AML-193 (cell line): ENCODE data around the gene WARS2.

Experiments
- DNase-seq, 2 experiments: peaks; one replicate each; lab custom pipeline; 2025; lab: John Stamatoyannopoulos, UW

Gene WARS2

GRCh38 chr1:119026956-119027355 lies 113.5 kb downstream of the WARS2 start:
- DNase-seq: no peak

DNA sequence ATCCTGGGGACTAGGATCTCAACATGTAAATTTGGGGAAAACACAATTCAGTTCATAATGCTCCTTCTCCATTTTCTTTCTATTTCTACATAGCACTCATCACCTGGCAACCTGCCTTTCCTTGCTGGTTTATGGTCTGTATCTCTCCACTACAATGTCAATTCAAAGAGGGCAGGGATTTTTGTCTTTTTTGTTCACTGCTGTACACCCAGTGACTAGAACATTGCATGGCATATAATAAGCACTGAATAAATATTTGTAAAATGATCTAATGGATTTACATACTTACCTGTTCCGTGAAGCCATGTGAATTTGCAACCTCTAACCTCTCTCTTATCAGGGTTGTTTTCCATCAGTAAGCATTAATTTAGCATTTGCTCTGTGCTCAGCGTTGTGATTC lies 124.9 kb downstream of the WARS2 start:
- no peak for DNase-seq

GRCh38 chr1:119012383-119012782 lies 128.1 kb downstream of the WARS2 start:
- no peak for DNase-seq

GRCh38 chr1:119011706-119012105 lies 128.7 kb downstream of the WARS2 start:
- DNase-seq: no peak

- DNase-seq: no peak
Observed at GRCh38 chr1:119011116-119011515, 129.3 kb downstream of the WARS2 start.

DNA sequence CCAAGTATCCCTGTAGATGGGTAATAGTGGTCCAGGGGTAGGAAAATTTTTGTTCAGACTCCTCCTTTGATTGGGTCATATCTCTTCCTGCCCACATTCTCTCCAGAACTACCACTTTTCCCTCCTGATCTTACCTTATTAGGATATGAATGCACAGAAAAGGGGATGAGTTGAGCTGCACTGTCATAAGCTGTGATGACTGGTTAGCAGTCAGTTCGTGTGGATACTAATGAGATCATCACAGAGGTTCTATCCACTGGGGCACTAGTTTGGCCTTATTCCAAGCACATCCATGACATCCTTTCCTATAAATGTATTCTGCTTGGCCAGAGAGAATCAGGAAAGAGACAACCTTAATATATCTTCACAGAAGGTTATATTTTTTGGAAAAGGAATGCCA lies 130.3 kb downstream of the WARS2 start:
- no peak for DNase-seq

GRCh38 chr1:119009312-119009655 lies 131.2 kb downstream of the WARS2 start:
- no peak for DNase-seq

DNA sequence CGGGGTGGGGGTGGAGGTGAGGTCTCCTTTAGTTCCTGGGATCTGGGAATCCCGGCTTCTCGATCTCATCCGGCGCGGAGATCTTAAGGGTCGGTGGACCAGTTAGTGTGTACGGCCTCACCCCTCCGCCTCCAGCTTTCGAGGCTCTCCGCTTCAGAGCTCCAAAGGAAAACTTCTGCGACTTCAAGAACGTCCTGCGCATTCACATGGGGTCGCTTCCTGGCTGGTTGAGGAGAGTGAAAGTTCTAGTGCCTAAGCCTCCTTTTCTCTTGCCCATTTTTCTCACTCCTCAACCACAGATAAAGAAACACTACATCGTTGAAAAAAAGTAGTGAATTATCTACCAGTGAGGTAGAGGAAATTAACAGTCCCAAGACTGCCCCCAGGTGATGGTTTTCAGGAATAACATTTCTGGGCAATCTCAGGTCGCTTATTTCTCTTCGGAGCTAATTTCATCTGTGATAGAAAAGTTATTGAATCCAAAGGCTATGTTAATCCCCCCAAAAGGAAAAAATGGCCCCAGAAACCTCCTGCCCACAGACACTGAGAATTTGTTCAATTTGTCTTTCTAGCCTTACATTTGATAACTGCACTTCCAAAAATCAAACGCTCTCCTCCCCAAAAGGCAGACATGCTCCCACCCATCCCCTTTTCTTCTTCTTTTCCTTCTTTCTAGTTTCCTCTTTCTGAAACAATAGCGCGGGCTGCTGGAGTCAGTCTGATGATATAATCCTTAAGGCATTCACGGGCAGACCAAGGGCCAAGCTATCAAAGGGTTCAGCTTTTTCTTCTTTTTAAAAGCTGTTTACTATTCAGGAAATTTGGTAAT lies 131.8 kb downstream of the WARS2 start:
- DNase-seq: peak; percentile 7 to 12

DNA sequence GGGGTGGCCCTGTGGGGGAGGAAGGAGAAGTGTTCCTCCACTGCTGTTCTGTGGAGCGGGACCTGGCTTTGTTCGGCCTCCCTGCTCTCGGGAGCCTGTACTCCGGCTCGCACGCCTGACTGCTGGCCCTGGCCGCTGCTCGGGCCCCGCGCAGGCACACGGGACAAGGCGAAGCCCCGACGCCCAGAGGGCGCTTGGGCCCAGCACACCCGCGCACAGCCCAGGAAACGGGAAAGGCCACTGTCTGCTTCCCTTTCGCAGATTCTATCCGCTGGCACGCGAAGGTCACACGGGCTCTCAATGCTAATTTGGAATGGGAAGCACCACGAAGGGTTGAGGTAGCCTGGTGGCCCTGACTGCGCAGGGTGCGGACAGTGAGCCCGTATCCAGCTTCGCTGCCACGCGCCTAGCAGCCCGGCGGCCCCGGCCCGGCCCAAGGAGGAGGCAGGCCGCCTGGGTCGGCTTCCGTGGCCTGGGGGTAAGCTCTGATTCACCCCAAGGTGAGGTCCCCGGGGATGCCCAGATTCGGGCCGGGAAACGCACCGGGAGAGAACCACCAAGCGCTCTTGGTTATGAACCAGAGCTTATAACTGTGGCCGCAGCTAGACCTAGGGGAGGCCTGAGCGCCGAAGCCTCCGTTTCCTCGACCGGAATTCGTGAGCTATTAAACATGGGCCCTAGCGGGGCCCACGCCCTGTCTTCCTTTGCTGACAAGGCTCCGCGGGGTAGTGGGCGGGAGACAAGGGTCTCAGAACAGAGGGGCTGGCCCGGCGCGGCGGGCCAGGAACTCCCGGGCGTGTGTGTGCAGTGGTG lies 132.6 kb downstream of the WARS2 start:
- DNase-seq: no peak

DNA sequence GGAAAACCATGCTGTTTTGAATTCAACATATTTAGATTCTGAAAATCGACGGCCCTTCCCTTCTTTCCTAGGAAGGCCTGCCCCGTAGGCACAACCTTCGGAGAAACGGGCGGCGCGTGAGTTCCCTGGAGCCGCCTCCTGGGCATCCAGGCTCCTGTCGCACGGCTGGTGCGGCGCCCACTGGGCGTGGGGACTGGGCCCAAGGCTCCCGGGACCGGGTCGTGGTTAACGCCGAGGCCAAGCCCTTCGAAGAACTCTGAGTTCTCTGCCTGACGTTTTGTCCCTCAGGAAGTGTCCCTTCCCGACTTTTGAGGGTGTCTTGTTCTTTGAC lies 133.1 kb downstream of the WARS2 start:
- DNase-seq: no peak

- no peak for DNase-seq
Observed at GRCh38 chr1:119006406-119007279, 133.8 kb downstream of the WARS2 start.

- DNase-seq: no peak
Observed at GRCh38 chr1:119005724-119006405, 134.6 kb downstream of the WARS2 start.

- no peak for DNase-seq
Observed at GRCh38 chr1:119004781-119005180, 135.7 kb downstream of the WARS2 start.

GRCh38 chr1:119004129-119004527 lies 136.3 kb downstream of the WARS2 start:
- no peak for DNase-seq

DNA sequence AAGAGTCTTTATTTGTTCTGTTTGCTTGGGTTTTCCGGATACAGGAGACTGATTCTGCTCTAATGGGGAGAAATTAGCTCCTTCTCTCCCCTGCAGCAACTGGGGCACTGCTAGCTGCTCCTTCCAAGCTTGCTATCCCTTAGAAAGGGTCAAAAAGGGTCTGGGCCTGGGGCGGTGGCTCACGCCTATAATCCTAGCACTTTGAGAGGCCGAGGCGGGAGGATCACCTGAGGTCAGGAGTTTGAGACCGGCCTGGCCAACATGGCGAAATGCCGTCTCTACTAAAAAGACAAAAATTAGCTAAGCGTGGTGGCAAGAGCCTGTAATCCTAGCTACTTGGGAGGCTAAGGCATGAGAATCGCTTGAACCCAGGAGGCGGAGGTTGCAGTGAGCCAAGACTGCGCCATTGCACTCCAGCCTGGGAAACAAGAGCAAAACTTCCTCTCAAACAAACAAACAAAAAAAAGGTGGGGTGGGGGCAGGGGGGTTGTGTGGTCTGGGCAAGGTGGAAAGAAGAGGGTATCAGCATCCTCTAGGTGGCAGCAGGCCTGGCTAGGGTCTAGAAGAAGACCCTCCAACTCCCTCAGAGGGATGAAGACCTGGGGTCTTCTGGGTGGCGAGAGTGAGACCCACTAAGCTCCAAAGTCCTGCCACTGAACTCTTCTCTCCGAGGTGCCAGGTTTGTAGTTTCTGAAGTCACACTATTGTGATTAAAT lies 136.9 kb downstream of the WARS2 start:
- DNase-seq: no peak

DNA sequence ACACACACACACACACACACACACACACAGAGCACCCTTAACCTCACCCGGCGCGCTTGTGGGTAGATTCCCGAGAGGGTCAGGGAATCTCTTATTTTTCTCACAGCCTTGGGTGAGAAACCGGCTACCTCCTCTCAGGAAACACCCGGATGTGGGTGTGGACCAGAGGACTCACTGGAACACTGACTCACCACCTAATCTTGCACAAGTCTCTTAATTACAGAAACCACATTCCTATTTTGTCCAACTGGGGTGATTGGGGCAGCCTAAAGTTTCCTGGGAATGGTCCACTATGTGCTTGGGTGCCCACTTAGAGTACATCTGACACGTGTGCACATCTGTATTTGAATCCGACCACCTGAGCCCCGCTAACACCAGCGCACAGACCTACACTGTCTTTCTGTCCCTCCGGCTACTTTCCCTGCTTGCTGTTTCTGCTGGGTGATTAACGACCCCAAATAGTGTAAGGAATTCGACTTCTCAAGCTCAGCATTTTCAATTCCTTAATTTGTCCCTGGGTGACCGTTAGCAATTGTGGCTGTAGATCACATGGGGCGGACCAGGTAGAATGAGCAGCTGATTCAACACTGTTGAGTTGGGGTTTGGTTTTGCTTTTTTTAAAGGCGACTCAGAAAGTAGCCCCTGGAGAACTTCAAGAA lies 138.3 kb downstream of the WARS2 start:
- no peak for DNase-seq

DNA sequence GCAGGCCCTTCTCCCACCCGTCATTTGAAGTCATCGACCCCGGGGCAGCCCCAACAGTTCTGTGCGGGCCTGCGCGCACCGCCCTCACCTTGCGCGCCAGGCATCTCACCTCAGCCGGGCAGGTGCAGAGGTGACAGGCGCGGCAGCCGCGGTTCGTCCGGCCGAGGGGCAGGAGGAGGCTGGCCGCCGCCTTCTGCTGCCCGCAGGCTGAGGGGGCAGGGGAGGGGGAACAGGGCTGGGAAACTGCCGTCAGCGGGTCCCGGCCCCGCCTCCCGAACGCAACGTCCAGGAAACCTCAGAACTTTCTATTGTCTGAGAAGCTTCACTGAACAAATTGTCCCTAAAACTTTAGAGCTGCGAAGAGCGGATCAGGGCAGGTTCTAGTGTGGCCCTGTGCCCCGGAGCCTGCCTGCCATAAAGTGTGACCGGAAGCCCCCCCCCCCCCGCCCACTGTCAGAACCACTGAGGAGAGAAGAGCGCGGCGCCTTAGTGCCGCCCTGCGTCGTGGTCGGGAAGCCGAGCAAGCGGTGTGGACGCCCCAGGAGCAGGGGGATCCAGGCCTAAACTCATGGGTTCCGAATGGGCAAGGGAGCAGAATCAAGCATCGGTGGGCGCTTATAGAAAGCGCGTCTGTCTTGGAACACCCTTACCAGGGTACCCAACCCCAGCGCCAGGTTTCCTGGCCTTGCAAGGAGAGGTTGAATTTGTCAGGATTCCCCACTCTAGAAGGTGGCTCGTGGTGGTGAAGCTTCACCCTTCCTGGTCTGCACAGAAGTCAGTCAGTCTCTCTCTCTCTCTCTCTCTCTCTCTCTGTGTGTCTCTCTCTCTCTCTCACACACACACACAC lies 139.0 kb downstream of the WARS2 start:
- DNase-seq: no peak

DNA sequence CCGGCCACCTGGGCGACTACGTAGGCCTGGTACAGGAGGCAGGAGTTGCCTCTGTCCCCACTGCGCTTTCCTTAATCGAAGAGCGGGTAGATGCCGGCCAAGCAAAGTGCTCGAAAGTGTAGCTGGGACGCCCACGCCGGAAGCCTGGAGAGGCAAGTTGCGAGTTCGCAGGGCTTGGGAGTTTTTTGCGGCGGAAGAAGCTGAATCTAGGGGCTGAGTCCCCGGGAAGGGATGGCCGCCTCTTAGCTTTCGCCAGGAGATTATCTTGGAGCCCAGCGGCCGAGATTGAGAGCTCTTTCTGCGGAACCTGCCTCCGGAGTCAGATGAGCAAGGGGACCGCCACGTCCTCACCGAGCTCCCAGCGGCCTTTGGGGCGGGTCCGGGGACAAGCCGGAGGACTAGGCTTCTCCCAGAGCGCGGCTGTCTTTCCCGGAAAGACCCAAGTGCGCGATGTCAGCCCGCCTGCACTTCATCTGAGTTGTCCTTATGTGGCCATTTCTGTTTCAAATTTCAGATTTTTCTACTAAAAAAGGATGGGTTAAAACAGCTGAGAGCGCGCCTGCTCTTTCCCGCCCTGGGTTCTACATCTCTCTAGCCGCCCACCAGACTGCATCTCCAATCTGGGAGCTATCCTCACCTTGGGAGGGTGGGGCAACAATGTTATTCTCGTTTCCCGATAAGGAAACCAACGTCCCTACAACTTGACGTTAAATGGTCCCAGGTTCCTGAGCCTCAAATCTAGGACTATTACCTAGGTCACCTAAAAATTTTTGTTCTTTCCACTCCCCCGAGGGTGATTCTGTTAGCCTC lies 139.9 kb downstream of the WARS2 start:
- no peak for DNase-seq
